A549 (cell line): ENCODE data around the gene B4GALT1. TPM values are rescaled to one million over a fixed set of nuclear protein-coding genes. Genes with fewer than 3 reads are reported as not detected.
A peak's percentile ranks its signal among the peaks of the same experiment; 100 is the strongest.

Experiments used
- ATAC-seq, 2 experiments: fragments of 200-7000 bp in 1 of 2; fragments of >200 bp in 1 of 2; cut with Nextera tagmentation in 1 of 2; cut with Tn5 transposase in 1 of 2; 3 replicates each; pipeline versions ENCODE4 v1.8.0 to v1.9.1; 2018 to 2020; ENCODE audit warnings: mild to moderate bottlenecking in 1 of 2, moderate library complexity in 1 of 2
- CTCF ChIA-PET: fragments of 300-600 bp; sonication (Branson Sonifier 250); formaldehyde crosslinking; extraction: SDS; loops from one replicate; lab custom pipeline; 2021; ENCODE audit warnings: antibody characterized with exemption, inconsistent platforms; lab: Yijun Ruan, JAX
- POLR2A ChIA-PET: fragments of 350-600 bp; formaldehyde crosslinking; extraction: SDS; loops from one replicate; lab custom pipeline; 2021; ENCODE audit warnings: antibody characterized with exemption, inconsistent platforms; lab: Yijun Ruan, JAX
- DNase-seq, 2 experiments: peaks; one replicate each; pipeline versions ENCODE4 v3.0.0 to v3.0.0-alpha.2; 2011 to 2016; ENCODE audit warnings: low read depth in 1 of 2, low spot score in 1 of 2
- FAIRE-seq: peaks from 2 replicates; lab custom pipeline; 2011; peaks lifted over from hg19 to GRCh38; lab: Jason Lieb, UNC
- H3K27ac ChIP-seq, 2 experiments: fragments of >200 bp; sonication (Bioruptor Twin); formaldehyde crosslinking; 3 replicates each; pipeline ENCODE4 v1.5.1; 2016 to 2017
- H3K4me1 ChIP-seq: fragments of >200 bp; sonication (Bioruptor Twin); formaldehyde crosslinking; 3 replicates; pipeline ENCODE4 v1.6.1; 2016
- H3K4me2 ChIP-seq: fragments of >200 bp; sonication (Bioruptor Twin); formaldehyde crosslinking; 3 replicates; pipeline ENCODE4 v1.6.1; 2016
- H3K4me3 ChIP-seq: fragments of >200 bp; sonication (Bioruptor Twin); formaldehyde crosslinking; 3 replicates; pipeline ENCODE4 v1.5.1; 2016
- H3K9me3 ChIP-seq: fragments of >200 bp; sonication (Bioruptor Twin); formaldehyde crosslinking; 3 replicates; pipeline ENCODE4 v1.6.1; 2016
- BHLHE40 ChIP-seq: IDR thresholded peaks from 2 replicates; pipeline ENCODE4 v1.6.1; 2012; ENCODE audit warnings: low read depth, low read length, inconsistent platforms
- CTCF ChIP-seq: fragments of >200 bp; sonication (Bioruptor Twin); formaldehyde crosslinking; IDR thresholded peaks from 3 replicates; pipeline ENCODE4 v1.5.1; 2016
- E2F6 ChIP-seq: IDR thresholded peaks from 2 replicates; pipeline ENCODE4 v1.6.1; 2012; ENCODE audit warnings: low read depth, borderline replicate concordance
- ESRRA ChIP-seq: fragments of 150-350 bp; IDR thresholded peaks from 2 replicates; pipeline ENCODE4 v1.6.1; 2014; ENCODE audit warnings: mild to moderate bottlenecking, low read length, borderline replicate concordance
- FOSL2 ChIP-seq, 2 experiments: fragments of 450-650 bp in 1 of 2; fragments of >200 bp in 1 of 2; sonication (Bioruptor Twin) in 1 of 2; formaldehyde crosslinking; IDR thresholded peaks; 2 replicates each; pipeline versions ENCODE4 v1.5.0 to v1.6.1; 2016 to 2020; ENCODE audit warnings: mild to moderate bottlenecking in 1 of 2, moderate library complexity in 1 of 2
- HEYL ChIP-seq: fragments of 250-450 bp; sonication (Bioruptor Pico); IDR thresholded peaks from 2 replicates; pipeline ENCODE4 v1.8.0; 2021; ENCODE audit warnings: mild to moderate bottlenecking, moderate library complexity
- HMGXB4 ChIP-seq: fragments of 250-450 bp; sonication (Bioruptor Pico); IDR thresholded peaks from 2 replicates; pipeline ENCODE4 v1.5.0; 2021; ENCODE audit warnings: mild to moderate bottlenecking, moderate library complexity, borderline replicate concordance
- HOXA7 ChIP-seq: fragments of 250-450 bp; sonication (Bioruptor Pico); IDR thresholded peaks from 2 replicates; pipeline ENCODE4 v1.5.0; 2020; ENCODE audit warnings: mild to moderate bottlenecking, moderate library complexity
- MAFK ChIP-seq: fragments of 450-650 bp; IDR thresholded peaks from 2 replicates; pipeline ENCODE4 v1.6.1; 2014; ENCODE audit not compliant: partially characterized antibody
- MYC ChIP-seq: IDR thresholded peaks from 2 replicates; pipeline ENCODE4 v1.6.1; 2012; ENCODE audit warnings: mild to moderate bottlenecking, inconsistent platforms, low read length, improper control_type of control experiment, borderline replicate concordance
- POLR2AphosphoS2 ChIP-seq: conservative IDR thresholded peaks from 2 replicates; pipeline ENCODE4 v1.6.1; 2012; ENCODE audit warnings: low read length, improper control_type of control experiment, inconsistent platforms
- RARB ChIP-seq: fragments of 250-450 bp; sonication (Bioruptor Pico); IDR thresholded peaks from 2 replicates; pipeline ENCODE4 v1.8.0; 2021; ENCODE audit warnings: mild to moderate bottlenecking, moderate library complexity
- RCOR1 ChIP-seq: fragments of 150-350 bp; IDR thresholded peaks from 2 replicates; pipeline ENCODE4 v1.6.1; 2014; ENCODE audit warnings: antibody characterized with exemption, low read length, low read depth
- RNF2 ChIP-seq: fragments of 200-600 bp; sonication (generic); IDR thresholded peaks from 2 replicates; pipeline ENCODE4 v1.6.1; 2016; ENCODE audit warnings: low read depth, mild to moderate bottlenecking, antibody characterized with exemption, moderate library complexity, borderline replicate concordance
- SMC3 ChIP-seq: fragments of >200 bp; sonication (Bioruptor Twin); formaldehyde crosslinking; IDR thresholded peaks from 3 replicates; pipeline ENCODE4 v1.6.1; 2018; ENCODE audit warnings: inconsistent platforms
- SREBF2 ChIP-seq: fragments of 450-650 bp; IDR thresholded peaks from 2 replicates; pipeline ENCODE4 v1.6.1; 2014; ENCODE audit warnings: mild to moderate bottlenecking, moderate library complexity
- WGBS: methylation state at CpG from one replicate; pipeline ENCODE4 v1.1.6; 2017; ENCODE audit errors: missing lambda C conversion rate; 5-methylcytosine and 5-hydroxymethylcytosine counted together
- polyA plus RNA-seq, 4 experiments: library from polyadenylated mRNA; depleted of rRNA in 3 of 4; stranded (reverse); fragments of >200 nt; fragmentation: RNase III in 1 of 4; extraction: RNeasy Plus Mini Kit Qiagen cat#74134 plus additional on column Dnase treatment in 1 of 4; gene quantifications; 2 replicates in 3 of 4; 3 replicates in 1 of 4; pipeline ENCODE4 v1.2.3, GENCODE V29; 2011 to 2017
- TF ChIP-seq, protein P1 (sequence below): fragments of 250-450 bp; sonication (Bioruptor Pico); IDR thresholded peaks from 2 replicates; pipeline ENCODE4 v1.5.0; 2020; ENCODE audit warnings: low read depth, mild to moderate bottlenecking, moderate library complexity
- TF ChIP-seq, protein P2 (sequence below): fragments of 200-600 bp; sonication (generic); IDR thresholded peaks from 2 replicates; pipeline ENCODE4 v1.6.1; 2016; ENCODE audit warnings: antibody characterized with exemption, mild to moderate bottlenecking, moderate library complexity

Gene B4GALT1
- polyA plus RNA-seq, 2 of the 4 experiments (the other 2 are of a cell fraction), result 167 to 180 TPM

DNA sequence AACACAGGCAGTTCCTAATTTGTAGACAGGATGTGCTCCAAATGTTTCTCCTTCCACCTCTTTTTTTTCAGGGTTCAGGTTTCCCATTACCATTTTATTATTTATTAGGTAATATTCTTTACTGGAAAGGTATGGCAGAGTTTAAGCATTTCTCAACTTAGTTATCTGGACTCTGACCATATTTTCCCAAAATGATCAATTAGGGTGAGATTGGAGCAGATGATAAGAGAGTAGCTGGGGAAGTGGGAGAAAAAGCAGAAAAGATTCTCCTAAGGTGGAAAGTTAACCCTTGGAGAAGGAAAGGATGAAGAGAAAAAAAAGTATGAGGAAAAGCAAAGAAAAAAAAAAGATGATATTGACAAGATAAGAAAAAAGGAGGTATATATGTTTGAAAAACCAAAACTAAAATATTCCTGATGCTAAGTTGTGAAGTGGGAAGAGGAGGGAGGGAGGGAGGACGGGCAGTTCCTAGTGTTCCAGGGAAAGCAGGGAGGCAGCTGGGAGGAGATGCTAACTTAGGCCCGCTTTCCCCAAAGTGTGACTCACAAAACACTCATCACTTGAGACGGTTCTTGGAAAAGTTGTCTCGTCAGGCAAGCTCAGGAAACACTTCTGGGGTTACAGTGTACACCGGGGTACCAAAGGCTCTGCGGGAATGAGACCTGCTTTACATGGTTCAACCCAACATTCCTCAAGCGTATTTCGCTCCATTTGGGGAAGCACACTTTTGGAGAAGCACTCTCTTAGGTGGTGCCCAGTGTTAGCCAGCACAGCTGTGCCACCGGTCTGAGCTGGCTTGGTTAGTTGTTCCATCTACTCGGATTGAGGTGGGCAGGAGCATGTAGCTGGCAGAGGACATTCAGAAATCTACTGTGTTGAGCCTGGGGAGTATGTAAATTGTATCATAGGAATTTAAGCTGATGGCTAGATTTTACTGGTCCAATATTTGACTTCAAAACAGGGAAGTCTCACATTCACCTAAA, 35.1 kb downstream of the B4GALT1 start:
- TF ChIP-seq MAFK, result peak; percentile 1
- TF ChIP-seq HEYL (CRISPR knock-in tag), result no peak
- TF ChIP-seq FOSL2 (IDR thresholded peaks at IDR 0.05), result peak; percentile 38; the same call in 1 of the 2 replicates
- TF ChIP-seq FOSL2 (CRISPR knock-in tag; IDR thresholded peaks at IDR 0.05), result peak; percentile 57
- CTCF ChIA-PET, result interaction anchor here (0.6 to 2.6 kb wide), 10 partner anchors 19 to 127 kb away, joined by 3 to 11 read pairs (median 4); no protein-coding TSS in a partner anchor
- DNase-seq (peak; percentile 52 to 65), FAIRE-seq (no peak), ATAC-seq (peak; percentile 68 to 75; a peak in 5 of 6 replicates)
- peak overlapping the region; percentile 61 for H3K4me2 ChIP-seq
- no peaks in the 10 kb centered on the region for H3K9me3 ChIP-seq
- no peak overlapping the region for H3K4me3 ChIP-seq
- POLR2A ChIA-PET, result interaction anchor here (0.8 to 1.2 kb wide), 3 partner anchors 29 to 35 kb away, joined by 3 to 5 read pairs (median 3); partner anchors contain the start of gene B4GALT1
- WGBS, result 36% methylated on average over 10 of the region's 10 CpGs
- H3K4me1 ChIP-seq, result peaks cover 79% of the 10 kb centered on the region
- H3K27ac ChIP-seq, result peak overlapping the region; percentile 27 to 67; a peak in 5 of 6 replicates

GRCh38 chr9:33130961-33131789, 36.0 kb downstream of the B4GALT1 start:
- ChIA-PET CTCF (interaction anchor here (0.6 to 2.2 kb wide), 8 partner anchors 13 to 128 kb away, joined by 3 to 11 read pairs (median 4); no protein-coding TSS in a partner anchor), POLR2A (interaction anchor here (1.1 kb wide), 2 partner anchors 32 kb away, joined by 4 to 5 read pairs; no protein-coding TSS in a partner anchor)
- ATAC-seq (peak in 1 of 2 experiments; percentile 3; a peak in 1 of 6 replicates), FAIRE-seq (no peak), DNase-seq (no peak)
- Histone ChIP-seq H3K4me3 (no peak overlapping the region), H3K27ac (peak overlapping the region; percentile 7 to 67; a peak in 4 of 6 replicates), H3K9me3 (no peaks in the 10 kb centered on the region), H3K4me2 (peak overlapping the region; percentile 61), H3K4me1 (peaks cover 82% of the 10 kb centered on the region)
- 96% methylated on average over 4 of the region's 4 CpGs for WGBS
- TF ChIP-seq, protein P1, sequence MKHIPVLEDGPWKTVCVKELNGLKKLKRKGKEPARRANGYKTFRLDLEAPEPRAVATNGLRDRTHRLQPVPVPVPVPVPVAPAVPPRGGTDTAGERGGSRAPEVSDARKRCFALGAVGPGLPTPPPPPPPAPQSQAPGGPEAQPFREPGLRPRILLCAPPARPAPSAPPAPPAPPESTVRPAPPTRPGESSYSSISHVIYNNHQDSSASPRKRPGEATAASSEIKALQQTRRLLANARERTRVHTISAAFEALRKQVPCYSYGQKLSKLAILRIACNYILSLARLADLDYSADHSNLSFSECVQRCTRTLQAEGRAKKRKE (CRISPR knock-in tag), result no peak
- TF ChIP-seq RNF2, result no peak
- TF ChIP-seq ESRRA, result no peak
- TF ChIP-seq HOXA7 (CRISPR knock-in tag), result no peak
- TF ChIP-seq RCOR1, result no peak
- TF ChIP-seq HMGXB4 (CRISPR knock-in tag), result no peak
- no peak for TF ChIP-seq CTCF
- no peak for TF ChIP-seq MYC
- TF ChIP-seq, protein P2, sequence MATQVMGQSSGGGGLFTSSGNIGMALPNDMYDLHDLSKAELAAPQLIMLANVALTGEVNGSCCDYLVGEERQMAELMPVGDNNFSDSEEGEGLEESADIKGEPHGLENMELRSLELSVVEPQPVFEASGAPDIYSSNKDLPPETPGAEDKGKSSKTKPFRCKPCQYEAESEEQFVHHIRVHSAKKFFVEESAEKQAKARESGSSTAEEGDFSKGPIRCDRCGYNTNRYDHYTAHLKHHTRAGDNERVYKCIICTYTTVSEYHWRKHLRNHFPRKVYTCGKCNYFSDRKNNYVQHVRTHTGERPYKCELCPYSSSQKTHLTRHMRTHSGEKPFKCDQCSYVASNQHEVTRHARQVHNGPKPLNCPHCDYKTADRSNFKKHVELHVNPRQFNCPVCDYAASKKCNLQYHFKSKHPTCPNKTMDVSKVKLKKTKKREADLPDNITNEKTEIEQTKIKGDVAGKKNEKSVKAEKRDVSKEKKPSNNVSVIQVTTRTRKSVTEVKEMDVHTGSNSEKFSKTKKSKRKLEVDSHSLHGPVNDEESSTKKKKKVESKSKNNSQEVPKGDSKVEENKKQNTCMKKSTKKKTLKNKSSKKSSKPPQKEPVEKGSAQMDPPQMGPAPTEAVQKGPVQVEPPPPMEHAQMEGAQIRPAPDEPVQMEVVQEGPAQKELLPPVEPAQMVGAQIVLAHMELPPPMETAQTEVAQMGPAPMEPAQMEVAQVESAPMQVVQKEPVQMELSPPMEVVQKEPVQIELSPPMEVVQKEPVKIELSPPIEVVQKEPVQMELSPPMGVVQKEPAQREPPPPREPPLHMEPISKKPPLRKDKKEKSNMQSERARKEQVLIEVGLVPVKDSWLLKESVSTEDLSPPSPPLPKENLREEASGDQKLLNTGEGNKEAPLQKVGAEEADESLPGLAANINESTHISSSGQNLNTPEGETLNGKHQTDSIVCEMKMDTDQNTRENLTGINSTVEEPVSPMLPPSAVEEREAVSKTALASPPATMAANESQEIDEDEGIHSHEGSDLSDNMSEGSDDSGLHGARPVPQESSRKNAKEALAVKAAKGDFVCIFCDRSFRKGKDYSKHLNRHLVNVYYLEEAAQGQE, result no peak
- no peak for TF ChIP-seq RARB (CRISPR knock-in tag)
- no peak for TF ChIP-seq HEYL (CRISPR knock-in tag)
- no peak for TF ChIP-seq SMC3
- TF ChIP-seq SREBF2, result no peak
- no peak for TF ChIP-seq POLR2AphosphoS2
- TF ChIP-seq BHLHE40, result no peak
- TF ChIP-seq E2F6, result no peak
- TF ChIP-seq, all 56 proteins: peak for 0
